HG02885 (cell line): Measurements from ENCODE around the gene TMEM132E.

Source experiments
- ATAC-seq: cut with Tn5 transposase; IDR thresholded peaks from one replicate; pipeline ENCODE4 v1.9.1; 2021; ENCODE audit warnings: mild to moderate bottlenecking; ENCODE audit not compliant: unreplicated experiment, poor library complexity

TMEM132E gene

GRCh38 chr17:34628879-34629278 lies 49.5 kb downstream of the TMEM132E start:
- ATAC-seq, result no peak

- ATAC-seq, result no peak
These were observed 54.0 kb downstream of the TMEM132E start for GRCh38 chr17:34633351-34633750.

GRCh38 chr17:34633760-34634159 lies 54.4 kb downstream of the TMEM132E start:
- no peak for ATAC-seq

GRCh38 chr17:34634551-34635160 lies 55.3 kb downstream of the TMEM132E start:
- ATAC-seq, result no peak

- ATAC-seq, result no peak
These were observed 56.5 kb downstream of the TMEM132E start for GRCh38 chr17:34635876-34636275.

- no peak for ATAC-seq
These were observed 57.7 kb downstream of the TMEM132E start for GRCh38 chr17:34637041-34637547.

- ATAC-seq, result no peak
These were observed 58.5 kb downstream of the TMEM132E start for GRCh38 chr17:34637548-34638525.

GRCh38 chr17:34638526-34639260 lies 59.3 kb downstream of the TMEM132E start:
- ATAC-seq, result no peak

GRCh38 chr17:34639706-34640425 lies 60.5 kb downstream of the TMEM132E start:
- ATAC-seq, result no peak

- ATAC-seq, result no peak
These were observed 62.0 kb downstream of the TMEM132E start for GRCh38 chr17:34641368-34641767.

- ATAC-seq, result no peak
These were observed 65.7 kb downstream of the TMEM132E start for GRCh38 chr17:34644941-34645550.

- ATAC-seq, result no peak
These were observed 66.2 kb downstream of the TMEM132E start for GRCh38 chr17:34645594-34645993.

- no peak for ATAC-seq
These were observed 68.1 kb downstream of the TMEM132E start for GRCh38 chr17:34647511-34647910.

- ATAC-seq, result no peak
These were observed 70.8 kb downstream of the TMEM132E start for GRCh38 chr17:34650051-34650750.

GRCh38 chr17:34651402-34651811 lies 72.0 kb downstream of the TMEM132E start:
- no peak for ATAC-seq

- no peak for ATAC-seq
These were observed 72.7 kb downstream of the TMEM132E start for GRCh38 chr17:34652021-34652555.

- ATAC-seq, result no peak
These were observed 74.1 kb downstream of the TMEM132E start for GRCh38 chr17:34653511-34653910.

GRCh38 chr17:34654276-34654880 lies 75.0 kb downstream of the TMEM132E start:
- no peak for ATAC-seq
